SIG-M5 (cell line): Measurements from ENCODE around the gene CCR2.

Source experiments
- DNase-seq: peaks from one replicate; lab custom pipeline; 2025; lab: John Stamatoyannopoulos, UW

Gene CCR2

DNA sequence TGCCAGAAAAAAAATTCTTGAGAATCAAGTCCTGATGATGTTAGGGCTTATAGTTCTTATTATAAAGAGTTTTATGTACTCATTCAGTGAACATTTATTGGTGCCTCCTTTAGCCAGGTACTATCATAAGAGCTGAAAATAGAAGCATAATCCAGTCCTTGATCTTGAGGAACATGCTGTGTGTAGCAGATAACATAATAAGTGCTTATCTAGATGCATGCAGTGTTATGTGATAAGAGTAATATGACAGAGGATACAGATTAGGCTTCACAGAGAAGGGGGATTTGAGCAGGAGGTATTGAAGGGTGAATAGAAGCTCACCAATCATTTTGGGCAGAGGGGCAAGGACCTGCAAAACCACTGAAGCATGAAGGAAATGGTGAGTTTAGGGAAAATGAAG is 1.1 kb downstream of the CCR2 start:
- no peak for DNase-seq

DNA sequence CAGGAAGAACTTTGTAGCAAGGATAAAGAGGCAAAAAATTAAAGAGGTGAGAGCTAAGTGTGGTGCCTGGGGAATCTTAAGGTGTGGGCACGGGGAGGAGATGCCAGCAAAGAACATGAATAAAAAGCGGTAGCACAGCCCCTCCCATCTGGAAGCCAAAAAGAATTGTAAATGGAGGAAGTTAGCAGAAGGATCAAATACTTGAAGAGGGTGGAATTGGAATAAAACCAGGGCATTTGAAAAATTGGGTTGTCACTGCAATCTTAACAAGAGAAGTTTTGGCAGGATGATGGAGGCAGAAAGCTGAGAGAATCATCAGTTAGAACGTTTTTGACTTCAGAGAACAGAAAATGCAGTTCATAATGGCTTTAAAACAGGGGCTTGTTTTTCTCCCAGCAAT is 2.4 kb downstream of the CCR2 start:
- DNase-seq = no peak

DNA sequence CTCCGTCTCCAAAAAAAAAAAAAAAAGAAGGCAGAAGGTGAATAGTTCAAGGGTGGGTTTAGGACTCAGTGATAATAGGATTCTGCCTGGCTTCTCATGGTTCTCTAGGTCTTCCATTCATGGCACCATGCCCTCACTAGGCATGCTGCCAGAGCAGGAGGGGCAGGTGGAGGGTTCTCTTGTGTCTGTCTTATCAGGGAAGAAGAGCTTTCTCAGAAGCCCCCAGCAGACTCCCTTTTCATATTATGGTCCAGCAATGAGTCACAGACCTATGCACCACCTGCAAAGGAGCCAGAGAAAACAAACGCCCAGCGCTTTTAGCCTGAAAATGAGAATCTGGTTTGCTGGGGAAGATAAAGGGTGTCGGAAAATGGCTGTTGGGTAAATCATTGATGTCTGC is 3.0 kb downstream of the CCR2 start:
- DNase-seq = no peak

DNA sequence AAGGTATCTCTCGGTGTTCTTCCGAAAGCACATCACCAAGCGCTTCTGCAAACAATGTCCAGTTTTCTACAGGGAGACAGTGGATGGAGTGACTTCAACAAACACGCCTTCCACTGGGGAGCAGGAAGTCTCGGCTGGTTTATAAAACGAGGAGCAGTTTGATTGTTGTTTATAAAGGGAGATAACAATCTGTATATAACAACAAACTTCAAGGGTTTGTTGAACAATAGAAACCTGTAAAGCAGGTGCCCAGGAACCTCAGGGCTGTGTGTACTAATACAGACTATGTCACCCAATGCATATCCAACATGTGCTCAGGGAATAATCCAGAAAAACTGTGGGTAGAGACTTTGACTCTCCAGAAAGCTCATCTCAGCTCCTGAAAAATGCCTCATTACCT is 4.6 kb downstream of the CCR2 start:
- no peak for DNase-seq

DNA sequence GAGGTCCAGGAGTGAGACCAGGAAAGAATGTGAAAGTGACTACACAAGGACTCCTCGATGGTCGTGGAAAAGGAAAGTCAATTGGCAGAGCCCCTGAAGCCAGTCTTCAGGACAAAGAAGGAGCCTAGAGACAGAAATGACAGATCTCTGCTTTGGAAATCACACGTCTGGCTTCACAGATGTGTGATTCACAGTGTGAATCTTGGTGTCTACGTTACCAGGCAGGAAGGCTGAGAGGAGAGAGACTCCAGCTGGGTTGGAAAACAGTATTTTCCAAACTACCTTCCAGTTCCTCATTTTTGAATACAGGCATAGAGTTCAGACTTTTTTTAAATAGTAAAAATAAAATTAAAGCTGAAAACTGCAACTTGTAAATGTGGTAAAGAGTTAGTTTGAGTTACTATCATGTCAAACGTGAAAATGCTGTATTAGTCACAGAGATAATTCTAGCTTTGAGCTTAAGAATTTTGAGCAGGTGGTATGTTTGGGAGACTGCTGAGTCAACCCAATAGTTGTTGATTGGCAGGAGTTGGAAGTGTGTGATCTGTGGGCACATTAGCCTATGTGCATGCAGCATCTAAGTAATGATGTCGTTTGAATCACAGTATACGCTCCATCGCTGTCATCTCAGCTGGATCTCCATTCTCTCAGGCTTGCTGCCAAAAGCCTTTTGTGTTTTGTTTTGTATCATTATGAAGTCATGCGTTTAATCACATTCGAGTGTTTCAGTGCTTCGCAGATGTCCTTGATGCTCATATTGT is 6.0 kb downstream of the CCR2 start:
- no peak for DNase-seq

DNA sequence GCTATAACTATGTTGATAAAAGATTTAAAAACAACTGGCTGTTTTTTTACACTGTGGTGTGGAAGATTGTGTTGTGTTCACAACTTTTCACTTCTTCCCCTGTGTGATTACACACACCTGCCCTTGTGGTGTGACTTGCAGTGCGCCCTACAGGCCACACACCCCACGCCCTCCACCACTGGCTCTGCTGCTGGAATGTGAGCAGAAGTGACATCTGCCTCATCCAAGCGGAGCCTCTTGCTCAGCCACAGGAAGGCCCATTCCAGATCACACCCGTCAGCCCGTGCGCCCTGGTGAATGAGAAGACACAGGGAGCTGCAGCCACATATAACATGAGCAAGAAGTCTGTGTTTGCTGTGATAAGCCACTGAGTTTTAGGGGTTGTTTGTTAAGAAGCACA is 7.0 kb downstream of the CCR2 start:
- no peak for DNase-seq

DNA sequence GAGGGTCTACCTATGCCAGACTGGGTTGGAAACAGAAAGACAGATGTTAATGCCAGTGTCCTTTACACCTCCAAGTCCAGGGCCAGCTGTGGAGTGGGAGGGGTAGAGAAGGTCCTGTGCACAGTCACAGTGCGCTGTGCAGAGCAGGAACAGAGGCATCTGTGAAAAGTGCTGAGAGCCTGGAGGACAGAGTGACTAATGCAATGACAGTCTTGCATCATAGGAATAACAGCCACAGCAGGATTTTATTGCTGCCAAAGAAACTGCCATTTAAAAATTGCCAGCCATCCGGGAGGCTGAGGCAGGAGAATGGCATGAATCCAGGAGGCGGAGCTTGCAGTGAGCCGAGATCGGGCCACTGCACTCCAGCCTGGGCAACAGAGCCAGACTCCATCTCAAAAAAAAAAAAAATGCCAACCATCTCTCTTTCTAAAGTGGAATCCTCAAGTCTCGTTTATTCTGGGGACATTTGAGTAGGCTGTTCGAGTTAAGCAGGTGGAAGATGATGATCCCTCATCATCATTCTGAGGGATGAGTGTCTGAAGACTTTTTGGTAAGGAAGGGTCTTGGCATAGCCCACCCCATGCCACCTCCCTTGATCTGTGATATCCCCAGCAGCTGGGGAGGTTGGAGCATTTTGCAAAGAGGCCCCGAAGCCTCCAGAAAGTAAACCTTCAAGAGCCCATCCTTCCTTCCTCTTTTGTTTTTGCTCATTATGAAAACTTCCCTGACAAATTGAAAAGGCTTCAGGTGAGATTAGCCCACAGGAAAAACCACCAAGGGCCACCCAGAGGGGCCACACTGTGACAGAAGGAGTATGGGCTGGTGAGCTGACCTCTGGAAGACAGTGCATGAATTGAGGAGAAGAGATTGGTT is 7.7 kb downstream of the CCR2 start:
- peak; percentile 58 for DNase-seq

DNA sequence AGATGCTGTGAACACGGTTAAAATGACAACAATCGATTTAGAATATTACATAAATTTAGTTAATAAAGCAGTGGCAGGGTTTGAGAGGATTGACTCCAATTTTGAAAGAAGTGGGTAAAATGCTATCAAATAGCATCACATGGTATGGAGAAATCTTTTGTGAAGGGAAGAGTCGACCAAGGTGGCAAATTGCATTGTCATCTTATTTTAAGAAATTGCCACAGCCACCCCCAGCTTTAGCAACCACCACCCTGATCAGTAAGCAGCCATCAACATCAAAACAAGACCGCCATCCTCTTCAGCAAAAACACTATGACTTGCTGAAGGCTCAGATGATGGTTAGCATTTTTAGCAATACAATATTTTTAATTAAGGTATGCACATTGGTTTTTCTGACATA is 11.1 kb downstream of the CCR2 start:
- no peak for DNase-seq

DNA sequence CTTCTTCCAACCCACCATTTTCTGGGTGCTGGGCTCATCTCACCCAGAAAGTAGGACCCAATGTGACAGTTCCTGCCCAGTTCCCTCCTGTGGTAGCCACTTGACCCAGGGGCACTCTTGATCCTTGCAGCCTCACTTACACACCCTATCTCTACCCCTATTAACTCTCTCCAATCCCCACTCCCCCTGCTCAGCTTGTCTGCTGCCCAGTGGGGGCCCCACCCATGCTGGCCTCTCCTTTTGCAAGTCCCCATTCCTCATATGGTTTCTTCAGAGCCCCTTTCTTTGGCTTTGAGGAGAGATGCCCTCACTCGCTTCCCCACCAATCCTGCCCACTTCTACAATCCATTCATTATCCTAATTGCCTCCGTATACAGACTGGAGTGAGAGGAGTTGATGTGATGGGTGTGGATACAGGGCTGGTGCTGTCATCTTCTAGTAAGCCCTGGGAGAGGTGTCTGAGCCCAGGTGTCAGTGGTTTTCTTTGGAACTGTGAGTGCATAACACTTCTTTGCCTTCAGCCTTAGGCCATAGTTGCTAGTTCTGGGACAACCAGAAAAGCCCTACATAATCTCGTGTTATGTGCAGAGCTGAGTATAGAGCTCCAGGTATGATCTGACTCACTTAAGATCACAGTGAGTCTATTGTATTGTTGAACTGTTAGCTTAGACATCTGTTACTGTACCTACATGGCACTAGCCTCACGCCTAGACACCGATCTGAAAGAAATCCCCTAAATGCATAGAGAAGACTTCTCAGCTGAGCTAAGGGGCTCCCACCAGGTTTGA is 12.0 kb downstream of the CCR2 start:
- DNase-seq = no peak

DNA sequence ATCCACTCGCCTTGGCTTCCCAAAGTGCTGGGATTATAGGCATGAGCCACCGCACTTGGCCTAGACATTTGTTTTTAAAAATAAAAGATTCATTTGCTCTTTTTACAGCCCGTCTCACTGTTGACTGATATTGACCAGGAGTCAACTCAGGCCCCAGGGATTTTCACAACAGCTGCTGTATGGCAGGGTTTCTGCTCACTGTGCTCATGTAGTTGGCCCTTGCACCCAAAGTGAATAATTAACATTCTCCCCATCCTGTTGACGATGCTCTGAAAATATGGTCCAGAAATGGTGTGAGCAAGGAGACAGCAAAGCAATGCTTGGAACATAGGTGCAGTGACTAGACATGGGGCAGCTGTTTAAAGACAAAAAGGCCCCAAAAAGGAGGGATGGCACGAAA is 13.9 kb downstream of the CCR2 start:
- DNase-seq = no peak

DNA sequence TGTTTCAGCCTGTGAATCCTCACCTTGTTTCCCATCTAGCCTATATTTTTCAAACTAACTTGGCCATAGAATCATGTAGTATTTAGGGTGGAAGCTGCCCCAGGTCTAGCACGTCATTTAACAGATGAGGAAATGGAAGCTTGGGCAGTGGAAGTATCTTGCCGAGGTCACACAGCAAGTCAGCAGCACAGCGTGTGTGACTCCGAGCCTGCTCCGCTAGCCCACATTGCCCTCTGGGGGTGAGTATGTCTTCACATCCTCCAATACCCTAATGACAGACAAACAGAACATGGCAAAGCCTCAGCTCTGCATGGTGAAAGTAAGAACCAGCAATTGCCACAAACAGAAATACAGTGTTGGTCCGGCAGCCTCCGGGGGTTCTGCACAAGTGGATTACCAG is 14.7 kb downstream of the CCR2 start:
- DNase-seq = peak; percentile 69

DNA sequence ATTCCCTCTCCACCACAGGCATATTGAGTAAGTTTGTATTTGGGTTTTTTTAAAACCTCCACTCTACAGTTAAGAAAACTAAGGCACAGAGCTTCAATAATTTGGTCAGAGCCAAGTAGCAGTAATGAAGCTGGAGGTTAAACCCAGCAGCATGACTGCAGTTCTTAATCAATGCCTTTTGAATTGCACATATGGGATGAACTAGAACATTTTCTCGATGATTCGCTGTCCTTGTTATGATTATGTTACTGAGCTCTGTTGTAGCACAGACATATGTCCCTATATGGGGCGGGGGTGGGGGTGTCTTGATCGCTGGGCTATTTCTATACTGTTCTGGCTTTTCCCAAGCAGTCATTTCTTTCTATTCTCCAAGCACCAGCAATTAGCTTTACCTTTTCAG is 15.2 kb downstream of the CCR2 start:
- no peak for DNase-seq

DNA sequence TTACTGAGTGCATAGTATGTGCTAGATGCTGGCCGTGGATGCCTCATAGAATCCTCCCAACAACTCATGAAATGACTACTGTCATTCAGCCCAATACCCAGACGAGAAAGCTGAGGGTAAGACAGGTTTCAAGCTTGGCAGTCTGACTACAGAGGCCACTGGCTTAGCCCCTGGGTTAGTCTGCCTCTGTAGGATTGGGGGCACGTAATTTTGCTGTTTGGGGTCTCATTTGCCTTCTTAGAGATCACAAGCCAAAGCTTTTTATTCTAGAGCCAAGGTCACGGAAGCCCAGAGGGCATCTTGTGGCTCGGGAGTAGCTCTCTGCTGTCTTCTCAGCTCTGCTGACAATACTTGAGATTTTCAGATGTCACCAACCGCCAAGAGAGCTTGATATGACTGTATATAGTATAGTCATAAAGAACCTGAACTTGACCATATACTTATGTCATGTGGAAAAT is 15.8 kb downstream of the CCR2 start:
- no peak for DNase-seq

DNA sequence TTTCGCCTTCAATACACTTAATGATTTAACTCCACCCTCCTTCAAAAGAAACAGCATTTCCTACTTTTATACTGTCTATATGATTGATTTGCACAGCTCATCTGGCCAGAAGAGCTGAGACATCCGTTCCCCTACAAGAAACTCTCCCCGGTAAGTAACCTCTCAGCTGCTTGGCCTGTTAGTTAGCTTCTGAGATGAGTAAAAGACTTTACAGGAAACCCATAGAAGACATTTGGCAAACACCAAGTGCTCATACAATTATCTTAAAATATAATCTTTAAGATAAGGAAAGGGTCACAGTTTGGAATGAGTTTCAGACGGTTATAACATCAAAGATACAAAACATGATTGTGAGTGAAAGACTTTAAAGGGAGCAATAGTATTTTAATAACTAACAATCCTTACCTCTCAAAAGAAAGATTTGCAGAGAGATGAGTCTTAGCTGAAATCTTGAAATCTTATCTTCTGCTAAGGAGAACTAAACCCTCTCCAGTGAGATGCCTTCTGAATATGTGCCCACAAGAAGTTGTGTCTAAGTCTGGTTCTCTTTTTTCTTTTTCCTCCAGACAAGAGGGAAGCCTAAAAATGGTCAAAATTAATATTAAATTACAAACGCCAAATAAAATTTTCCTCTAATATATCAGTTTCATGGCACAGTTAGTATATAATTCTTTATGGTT is 17.1 kb downstream of the CCR2 start, which contains the start of gene CCR5:
TSS of gene CCR5 (plus strand) at position 108 of the 680 bp plus-strand sequence. CDS start 1,957 bp downstream, outside the sequence.
- no peak for DNase-seq

DNA sequence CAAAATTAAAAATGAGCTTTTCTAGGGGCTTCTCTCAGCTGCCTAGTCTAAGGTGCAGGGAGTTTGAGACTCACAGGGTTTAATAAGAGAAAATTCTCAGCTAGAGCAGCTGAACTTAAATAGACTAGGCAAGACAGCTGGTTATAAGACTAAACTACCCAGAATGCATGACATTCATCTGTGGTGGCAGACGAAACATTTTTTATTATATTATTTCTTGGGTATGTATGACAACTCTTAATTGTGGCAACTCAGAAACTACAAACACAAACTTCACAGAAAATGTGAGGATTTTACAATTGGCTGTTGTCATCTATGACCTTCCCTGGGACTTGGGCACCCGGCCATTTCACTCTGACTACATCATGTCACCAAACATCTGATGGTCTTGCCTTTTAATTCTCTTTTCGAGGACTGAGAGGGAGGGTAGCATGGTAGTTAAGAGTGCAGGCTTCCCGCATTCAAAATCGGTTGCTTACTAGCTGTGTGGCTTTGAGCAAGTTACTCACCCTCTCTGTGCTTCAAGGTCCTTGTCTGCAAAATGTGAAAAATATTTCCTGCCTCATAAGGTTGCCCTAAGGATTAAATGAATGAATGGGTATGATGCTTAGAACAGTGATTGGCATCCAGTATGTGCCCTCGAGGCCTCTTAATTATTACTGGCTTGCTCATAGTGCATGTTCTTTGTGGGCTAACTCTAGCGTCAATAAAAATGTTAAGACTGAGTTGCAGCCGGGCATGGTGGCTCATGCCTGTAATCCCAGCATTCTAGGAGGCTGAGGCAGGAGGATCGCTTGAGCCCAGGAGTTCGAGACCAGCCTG is 17.8 kb downstream of the CCR2 start:
- DNase-seq = no peak

DNA sequence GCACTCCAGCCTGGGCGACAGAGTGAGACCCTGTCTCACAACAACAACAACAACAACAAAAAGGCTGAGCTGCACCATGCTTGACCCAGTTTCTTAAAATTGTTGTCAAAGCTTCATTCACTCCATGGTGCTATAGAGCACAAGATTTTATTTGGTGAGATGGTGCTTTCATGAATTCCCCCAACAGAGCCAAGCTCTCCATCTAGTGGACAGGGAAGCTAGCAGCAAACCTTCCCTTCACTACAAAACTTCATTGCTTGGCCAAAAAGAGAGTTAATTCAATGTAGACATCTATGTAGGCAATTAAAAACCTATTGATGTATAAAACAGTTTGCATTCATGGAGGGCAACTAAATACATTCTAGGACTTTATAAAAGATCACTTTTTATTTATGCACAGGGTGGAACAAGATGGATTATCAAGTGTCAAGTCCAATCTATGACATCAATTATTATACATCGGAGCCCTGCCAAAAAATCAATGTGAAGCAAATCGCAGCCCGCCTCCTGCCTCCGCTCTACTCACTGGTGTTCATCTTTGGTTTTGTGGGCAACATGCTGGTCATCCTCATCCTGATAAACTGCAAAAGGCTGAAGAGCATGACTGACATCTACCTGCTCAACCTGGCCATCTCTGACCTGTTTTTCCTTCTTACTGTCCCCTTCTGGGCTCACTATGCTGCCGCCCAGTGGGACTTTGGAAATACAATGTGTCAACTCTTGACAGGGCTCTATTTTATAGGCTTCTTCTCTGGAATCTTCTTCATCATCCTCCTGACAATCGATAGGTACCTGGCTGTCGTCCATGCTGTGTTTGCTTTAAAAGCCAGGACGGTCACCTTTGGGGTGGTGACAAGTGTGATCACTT is 18.8 kb downstream of the CCR2 start:
- no peak for DNase-seq

DNA sequence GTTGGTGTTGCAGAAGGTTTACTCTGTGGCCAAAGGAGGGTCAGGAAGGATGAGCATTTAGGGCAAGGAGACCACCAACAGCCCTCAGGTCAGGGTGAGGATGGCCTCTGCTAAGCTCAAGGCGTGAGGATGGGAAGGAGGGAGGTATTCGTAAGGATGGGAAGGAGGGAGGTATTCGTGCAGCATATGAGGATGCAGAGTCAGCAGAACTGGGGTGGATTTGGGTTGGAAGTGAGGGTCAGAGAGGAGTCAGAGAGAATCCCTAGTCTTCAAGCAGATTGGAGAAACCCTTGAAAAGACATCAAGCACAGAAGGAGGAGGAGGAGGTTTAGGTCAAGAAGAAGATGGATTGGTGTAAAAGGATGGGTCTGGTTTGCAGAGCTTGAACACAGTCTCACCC is 20.8 kb downstream of the CCR2 start:
- DNase-seq = no peak

DNA sequence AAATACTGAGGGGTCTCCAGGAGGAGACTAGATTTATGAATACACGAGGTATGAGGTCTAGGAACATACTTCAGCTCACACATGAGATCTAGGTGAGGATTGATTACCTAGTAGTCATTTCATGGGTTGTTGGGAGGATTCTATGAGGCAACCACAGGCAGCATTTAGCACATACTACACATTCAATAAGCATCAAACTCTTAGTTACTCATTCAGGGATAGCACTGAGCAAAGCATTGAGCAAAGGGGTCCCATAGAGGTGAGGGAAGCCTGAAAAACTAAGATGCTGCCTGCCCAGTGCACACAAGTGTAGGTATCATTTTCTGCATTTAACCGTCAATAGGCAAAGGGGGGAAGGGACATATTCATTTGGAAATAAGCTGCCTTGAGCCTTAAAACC is 21.3 kb downstream of the CCR2 start:
- DNase-seq = no peak

DNA sequence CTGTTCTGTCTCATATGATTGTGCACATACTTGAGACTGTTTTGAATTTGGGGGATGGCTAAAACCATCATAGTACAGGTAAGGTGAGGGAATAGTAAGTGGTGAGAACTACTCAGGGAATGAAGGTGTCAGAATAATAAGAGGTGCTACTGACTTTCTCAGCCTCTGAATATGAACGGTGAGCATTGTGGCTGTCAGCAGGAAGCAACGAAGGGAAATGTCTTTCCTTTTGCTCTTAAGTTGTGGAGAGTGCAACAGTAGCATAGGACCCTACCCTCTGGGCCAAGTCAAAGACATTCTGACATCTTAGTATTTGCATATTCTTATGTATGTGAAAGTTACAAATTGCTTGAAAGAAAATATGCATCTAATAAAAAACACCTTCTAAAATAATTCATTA is 21.9 kb downstream of the CCR2 start:
- DNase-seq = no peak

DNA sequence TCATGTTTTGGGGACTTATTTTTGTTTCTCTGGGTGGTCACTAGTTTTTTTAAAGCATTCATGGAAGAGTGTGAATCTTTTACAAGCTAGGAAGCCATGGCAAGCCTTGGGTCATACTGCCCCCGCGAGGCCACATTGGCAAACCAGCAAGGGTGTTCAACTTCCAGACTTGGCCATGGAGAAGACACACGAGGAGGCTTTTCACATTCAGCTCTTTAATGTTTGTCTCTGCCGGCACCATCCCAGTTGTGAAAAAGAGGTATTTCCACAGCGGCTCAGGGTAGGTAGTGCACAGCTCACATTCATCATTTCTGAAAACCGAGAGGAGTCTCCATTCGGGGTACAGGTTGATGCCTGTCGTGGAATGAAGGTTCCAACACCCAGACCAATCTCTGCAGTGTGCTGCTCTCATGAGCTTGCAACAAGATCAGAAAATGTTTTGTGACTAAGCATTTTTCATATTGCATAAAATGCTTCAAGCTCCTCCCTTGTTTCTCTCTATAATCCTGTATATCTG is 24.6 kb downstream of the CCR2 start:
- DNase-seq = no peak
